GM21717 (cell line): ENCODE measurements around the gene PRR33.
"Not testable (repeated sequence)": the region's sequence is repeated elsewhere in the genome, so short reads cannot be mapped to it uniquely, and the experiment has no call there.

Source experiments
- ATAC-seq: cut with Tn5 transposase; IDR thresholded peaks from one replicate; pipeline ENCODE4 v1.9.1; 2021; ENCODE audit warnings: mild to moderate bottlenecking, moderate library complexity; ENCODE audit not compliant: unreplicated experiment

Gene PRR33

GRCh38 chr11:1889941-1890855 is 1.5 kb downstream of the PRR33 start:
- no peak for ATAC-seq

- no peak for ATAC-seq
Observed at GRCh38 chr11:1889224-1889930, 2.3 kb downstream of the PRR33 start.

GRCh38 chr11:1888811-1889210 is 2.9 kb downstream of the PRR33 start:
- no peak for ATAC-seq

- ATAC-seq = no peak
Observed at GRCh38 chr11:1888347-1888753, 3.3 kb downstream of the PRR33 start.

- ATAC-seq = no peak
Observed at GRCh38 chr11:1887451-1888346, 4.0 kb downstream of the PRR33 start.

- ATAC-seq = not testable (repeated sequence)
Observed at GRCh38 chr11:1886551-1886950, 5.1 kb downstream of the PRR33 start.

GRCh38 chr11:1884303-1884700 is 7.4 kb downstream of the PRR33 start:
- ATAC-seq = no peak

GRCh38 chr11:1883346-1884302 is 8.1 kb downstream of the PRR33 start:
- no peak for ATAC-seq

GRCh38 chr11:1882265-1883238 is 9.1 kb downstream of the PRR33 start:
- no peak for ATAC-seq

- ATAC-seq = no peak
Observed at GRCh38 chr11:1881442-1882264, 10.0 kb downstream of the PRR33 start.

- ATAC-seq = no peak
Observed at GRCh38 chr11:1880746-1881441, 10.8 kb downstream of the PRR33 start.

GRCh38 chr11:1879941-1880720 is 11.6 kb downstream of the PRR33 start:
- no peak for ATAC-seq

- ATAC-seq = no peak
Observed at GRCh38 chr11:1879342-1879940, 12.3 kb downstream of the PRR33 start.

GRCh38 chr11:1878137-1879031 is 13.3 kb downstream of the PRR33 start:
- ATAC-seq = no peak
